ENCODE measurements around the gene CTBP1.

CTBP1 gene

DNA sequence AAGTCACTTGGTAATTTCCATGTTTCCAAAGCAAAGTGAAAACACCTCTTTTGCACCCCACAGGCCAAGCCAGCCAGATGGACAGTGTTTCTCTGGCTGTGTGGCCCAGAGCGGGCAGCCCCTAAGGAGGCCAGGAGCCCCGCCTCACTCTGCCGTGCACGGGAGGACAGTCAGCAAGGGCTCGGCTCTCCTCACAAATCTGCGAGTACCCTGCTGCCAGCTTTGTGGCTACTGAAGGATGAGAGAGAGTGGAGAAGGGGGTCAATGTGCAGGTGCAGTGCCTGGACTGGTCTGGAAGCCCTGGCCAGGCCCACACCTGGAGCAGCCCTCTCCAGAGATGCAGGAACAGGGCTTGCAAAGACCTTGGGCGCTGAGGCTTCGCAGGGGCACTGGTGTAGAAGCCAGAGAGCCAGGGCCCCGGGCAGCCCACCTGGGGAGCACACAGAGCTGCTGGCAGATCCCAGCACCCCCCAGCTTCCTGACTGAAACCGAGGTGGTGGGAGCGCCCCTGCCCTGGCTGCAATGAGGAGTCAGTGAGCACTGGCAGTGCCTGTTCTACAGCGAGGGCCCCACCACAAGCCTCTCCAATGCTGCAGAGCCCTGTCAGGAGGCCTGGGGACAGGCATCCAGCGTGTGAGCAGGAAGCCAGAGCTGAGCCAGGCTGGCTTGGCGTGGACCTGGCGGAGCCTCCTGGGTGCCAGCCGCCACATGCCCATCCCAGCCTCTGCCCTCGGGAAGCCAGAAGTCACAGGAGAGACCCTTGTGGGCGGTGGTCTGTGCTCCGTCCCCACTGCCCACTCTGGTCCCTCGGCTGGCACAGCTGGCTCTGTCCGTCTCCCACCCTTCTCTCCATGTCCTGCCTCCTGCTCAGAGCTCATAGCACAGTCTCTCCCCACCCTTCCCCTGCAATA, 80.5 kb downstream of the CTBP1 start:
- H3K23ac ChIP-seq (ENCODE audit: low read depth, low read length, poor library complexity): peak overlapping the region; percentile 89
- H4K91ac ChIP-seq (ENCODE audit: low read depth, low read length, poor library complexity): no peak overlapping the region
- H3K4me2 ChIP-seq (ENCODE audit: insufficient read depth, low read length, poor library complexity, severe bottlenecking): peak overlapping the region; percentile 97
- H3K9ac ChIP-seq (ENCODE audit: low read depth, low read length, poor library complexity): peak overlapping the region; percentile 21
- WGBS, 2 donors (ENCODE audit: extremely low coverage in 2 of 2, insufficient read length in 2 of 2, insufficient replicate concordance in 1 of 2): no CpG with 5 or more reads among the region's 21 CpGs
- H3K9me3 ChIP-seq (replicated peaks in 1 of 2; ENCODE audit: control insufficient read depth in 2 of 2, insufficient read depth in 1 of 2, low read depth in 1 of 2, low read length in 2 of 2): peaks cover 7 to 17% of the 10 kb centered on the region in 2 donors
- H3K36me3 ChIP-seq (replicated peaks in 1 of 2; ENCODE audit: control insufficient read depth in 2 of 2, insufficient read depth in 2 of 2, low read length in 2 of 2): no peaks in the 10 kb centered on the region
- H2AFZ ChIP-seq (ENCODE audit: low read length): peak overlapping the region; percentile 96
- DNase-seq (ENCODE audit: low spot score): no peak
- peaks cover 5% of the 10 kb centered on the region for H3K79me1 ChIP-seq (ENCODE audit: low read depth, low read length)
- peak overlapping the region; percentile 38 for H3K18ac ChIP-seq (ENCODE audit: low read length)
- H3K4me3 ChIP-seq (ENCODE audit: low read length in 2 of 2): no peak overlapping the region
- H2BK5ac ChIP-seq (ENCODE audit: low read length): peak overlapping the region; percentile 53
- no peak overlapping the region for H3K27ac ChIP-seq (replicated peaks; ENCODE audit: low read length)
- H2BK12ac ChIP-seq (ENCODE audit: low read length): peak overlapping the region; percentile 75
- no peak overlapping the region for H4K8ac ChIP-seq (ENCODE audit: low read depth, low read length)
- peak overlapping the region; percentile 83 for H2BK15ac ChIP-seq (ENCODE audit: low read length)
- no peak overlapping the region for H3K4ac ChIP-seq (ENCODE audit: low read length)
- H3K27me3 ChIP-seq (ENCODE audit: control insufficient read depth in 3 of 3, insufficient read depth in 3 of 3, low read depth in 1 of 3, low read length in 3 of 3): peaks cover 25 to 68% (median 54%) of the 10 kb centered on the region in 3 experiments
- H2BK120ac ChIP-seq (ENCODE audit: low read depth, low read length): no peak overlapping the region
- H2AK5ac ChIP-seq (ENCODE audit: low read depth, low read length): peak overlapping the region; percentile 95
- peak overlapping the region; percentile 38 for H3K14ac ChIP-seq (ENCODE audit: low read length)
- H3K4me1 ChIP-seq (ENCODE audit: control insufficient read depth in 2 of 2, insufficient read depth in 1 of 2, low read depth in 1 of 2, low read length in 2 of 2): peaks cover 0 to 7% of the 10 kb centered on the region in 2 donors

DNA sequence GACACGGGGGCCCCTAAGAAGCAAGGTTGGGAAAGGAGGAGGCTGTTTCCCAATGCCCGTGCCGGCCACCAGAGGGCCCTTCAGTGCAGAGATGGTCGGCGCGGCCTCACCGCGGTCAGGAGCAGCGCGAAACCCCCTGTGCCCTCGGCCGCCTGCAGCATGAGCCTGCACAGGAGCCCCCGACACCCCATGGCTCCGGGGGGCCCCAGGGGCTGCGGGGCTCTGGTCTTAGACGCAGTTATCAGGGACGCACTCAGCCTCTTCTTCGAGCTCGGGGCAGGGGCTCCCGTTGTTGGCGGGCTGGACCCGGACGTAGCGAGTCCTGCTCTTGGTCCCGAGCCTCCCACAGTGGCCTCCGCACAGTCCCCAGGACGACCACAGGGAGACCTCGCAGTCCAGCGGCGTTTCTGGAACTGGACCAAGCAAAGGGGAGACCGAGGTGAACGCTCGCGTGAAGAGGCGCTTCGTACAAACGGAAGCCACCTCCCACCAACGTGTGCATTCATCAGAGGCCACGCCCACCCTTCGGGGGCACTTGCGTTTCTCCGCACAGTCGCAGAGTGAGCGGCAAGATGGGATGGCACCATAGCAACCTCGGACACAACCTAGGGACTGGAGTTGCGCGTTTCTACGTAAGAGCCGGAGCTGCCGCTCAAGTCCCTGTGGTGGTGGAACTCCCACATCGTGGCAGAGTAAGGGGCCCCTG, 81.5 kb downstream of the CTBP1 start:
- H3K4me3 ChIP-seq (ENCODE audit: low read length in 2 of 2): peak overlapping the region; percentile 43 to 78
- H2BK12ac ChIP-seq (ENCODE audit: low read length): no peak overlapping the region
- peaks cover 5% of the 10 kb centered on the region for H3K79me1 ChIP-seq (ENCODE audit: low read depth, low read length)
- DNase-seq (ENCODE audit: low spot score): peak; percentile 77
- H4K91ac ChIP-seq (ENCODE audit: low read depth, low read length, poor library complexity): no peak overlapping the region
- no peak overlapping the region for H4K8ac ChIP-seq (ENCODE audit: low read depth, low read length)
- H2BK5ac ChIP-seq (ENCODE audit: low read length): no peak overlapping the region
- peak overlapping the region; percentile 98 for H3K18ac ChIP-seq (ENCODE audit: low read length)
- H2AK5ac ChIP-seq (ENCODE audit: low read depth, low read length): peak overlapping the region; percentile 69
- no peaks in the 10 kb centered on the region for H3K36me3 ChIP-seq (replicated peaks in 1 of 2; ENCODE audit: control insufficient read depth in 2 of 2, insufficient read depth in 2 of 2, low read length in 2 of 2)
- H3K4ac ChIP-seq (ENCODE audit: low read length): peak overlapping the region; percentile 70
- H3K4me2 ChIP-seq (ENCODE audit: insufficient read depth, low read length, poor library complexity, severe bottlenecking): peak overlapping the region; percentile 97
- WGBS, 2 donors (ENCODE audit: extremely low coverage in 2 of 2, insufficient read length in 2 of 2, insufficient replicate concordance in 1 of 2): no CpG with 5 or more reads among the region's 51 CpGs
- peaks cover 8 to 17% of the 10 kb centered on the region in 2 donors for H3K9me3 ChIP-seq (replicated peaks in 1 of 2; ENCODE audit: control insufficient read depth in 2 of 2, insufficient read depth in 1 of 2, low read depth in 1 of 2, low read length in 2 of 2)
- H2BK15ac ChIP-seq (ENCODE audit: low read length): peak overlapping the region; percentile 28
- H3K27ac ChIP-seq (replicated peaks; ENCODE audit: low read length): peak overlapping the region; percentile 38
- no peak overlapping the region for H2BK120ac ChIP-seq (ENCODE audit: low read depth, low read length)
- peak overlapping the region; percentile 91 for H3K9ac ChIP-seq (ENCODE audit: low read depth, low read length, poor library complexity)
- H3K27me3 ChIP-seq (ENCODE audit: control insufficient read depth in 3 of 3, insufficient read depth in 3 of 3, low read depth in 1 of 3, low read length in 3 of 3): peaks cover 23 to 58% (median 45%) of the 10 kb centered on the region in 3 experiments
- peak overlapping the region; percentile 96 for H2AFZ ChIP-seq (ENCODE audit: low read length)
- H3K23ac ChIP-seq (ENCODE audit: low read depth, low read length, poor library complexity): peak overlapping the region; percentile 46
- H3K4me1 ChIP-seq (ENCODE audit: control insufficient read depth in 2 of 2, insufficient read depth in 1 of 2, low read depth in 1 of 2, low read length in 2 of 2): peaks cover 0 to 2% of the 10 kb centered on the region in 2 donors
- H3K14ac ChIP-seq (ENCODE audit: low read length): no peak overlapping the region

DNA sequence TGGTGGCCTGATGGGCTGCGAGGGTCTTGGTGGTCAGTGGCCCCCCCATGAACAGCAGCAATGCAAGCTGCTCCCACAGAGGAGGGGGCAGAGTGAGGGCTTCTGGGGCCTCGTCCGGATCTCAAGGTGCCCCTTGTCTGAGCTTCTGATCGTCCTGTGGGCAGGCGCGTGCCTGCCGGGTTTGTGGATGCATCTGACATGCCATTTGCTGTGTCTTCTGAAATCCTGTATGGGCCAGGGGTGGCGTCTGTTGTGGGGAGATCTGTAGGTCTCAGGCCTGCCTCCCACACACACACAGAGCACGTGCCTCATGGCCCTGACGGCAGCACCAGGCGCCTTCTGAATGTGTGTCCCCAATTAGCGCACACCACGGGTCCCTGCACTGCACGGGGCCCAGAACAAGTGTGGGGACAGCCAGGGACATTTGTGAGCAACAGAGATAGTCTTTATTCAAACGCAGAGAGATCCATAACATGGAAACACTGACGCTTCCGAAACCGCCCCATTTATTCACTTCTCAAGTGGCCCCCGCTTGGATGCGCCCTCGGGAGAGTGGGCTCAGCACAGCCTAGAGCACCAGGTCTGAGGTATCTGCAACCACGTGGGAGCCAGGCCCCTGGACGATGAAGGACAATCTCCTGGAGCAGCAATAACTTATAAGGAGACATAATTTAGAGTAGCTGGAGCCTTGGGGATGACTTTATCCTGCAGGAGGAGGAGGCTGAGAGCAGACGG, 82.3 kb downstream of the CTBP1 start:
- H3K79me1 ChIP-seq (ENCODE audit: low read depth, low read length): peaks cover 5% of the 10 kb centered on the region
- H4K91ac ChIP-seq (ENCODE audit: low read depth, low read length, poor library complexity): no peak overlapping the region
- H3K9me3 ChIP-seq (replicated peaks in 1 of 2; ENCODE audit: control insufficient read depth in 2 of 2, insufficient read depth in 1 of 2, low read depth in 1 of 2, low read length in 2 of 2): peaks cover 8 to 17% of the 10 kb centered on the region in 2 donors
- peak overlapping the region; percentile 97 for H3K4me2 ChIP-seq (ENCODE audit: insufficient read depth, low read length, poor library complexity, severe bottlenecking)
- peaks cover 15 to 51% (median 38%) of the 10 kb centered on the region in 3 experiments for H3K27me3 ChIP-seq (ENCODE audit: control insufficient read depth in 3 of 3, insufficient read depth in 3 of 3, low read depth in 1 of 3, low read length in 3 of 3)
- no peak overlapping the region for H2BK12ac ChIP-seq (ENCODE audit: low read length)
- no peak overlapping the region for H3K4ac ChIP-seq (ENCODE audit: low read length)
- no CpG with 5 or more reads among the region's 24 CpGs for WGBS, 2 donors (ENCODE audit: extremely low coverage in 2 of 2, insufficient read length in 2 of 2, insufficient replicate concordance in 1 of 2)
- no peak overlapping the region for H2BK120ac ChIP-seq (ENCODE audit: low read depth, low read length)
- no peak overlapping the region for H3K27ac ChIP-seq (replicated peaks; ENCODE audit: low read length)
- peak overlapping the region in 1 of 2 donors; percentile 43 for H3K4me3 ChIP-seq (ENCODE audit: low read length in 2 of 2)
- DNase-seq (ENCODE audit: low spot score): no peak
- no peak overlapping the region for H2BK15ac ChIP-seq (ENCODE audit: low read length)
- H4K8ac ChIP-seq (ENCODE audit: low read depth, low read length): no peak overlapping the region
- no peak overlapping the region for H3K18ac ChIP-seq (ENCODE audit: low read length)
- H2AK5ac ChIP-seq (ENCODE audit: low read depth, low read length): peak overlapping the region; percentile 48
- H2BK5ac ChIP-seq (ENCODE audit: low read length): no peak overlapping the region
- no peaks in the 10 kb centered on the region for H3K4me1 ChIP-seq (ENCODE audit: control insufficient read depth in 2 of 2, insufficient read depth in 1 of 2, low read depth in 1 of 2, low read length in 2 of 2)
- no peak overlapping the region for H3K23ac ChIP-seq (ENCODE audit: low read depth, low read length, poor library complexity)
- no peaks in the 10 kb centered on the region for H3K36me3 ChIP-seq (replicated peaks in 1 of 2; ENCODE audit: control insufficient read depth in 2 of 2, insufficient read depth in 2 of 2, low read length in 2 of 2)
- no peak overlapping the region for H3K14ac ChIP-seq (ENCODE audit: low read length)
- no peak overlapping the region for H3K9ac ChIP-seq (ENCODE audit: low read depth, low read length, poor library complexity)
- peak overlapping the region; percentile 96 for H2AFZ ChIP-seq (ENCODE audit: low read length)

Measured in neuronal stem cell (in vitro differentiated cells).